Esophagus muscularis mucosa (tissue), 4 donors: ENCODE data around the gene SMTN. TPM values are rescaled to one million over a fixed set of nuclear protein-coding genes. Genes with fewer than 3 reads are reported as not detected.

ENCODE experiments used
- DNase-seq: peaks from one replicate; pipeline ENCODE4 v3.0.0-alpha.2; 2017; ENCODE audit errors: extremely low spot score
- H3K27ac ChIP-seq, 4 donors: fragments of 200-600 bp; sonication (generic); replicated peaks in 1 of 4; 1 replicate in 3 of 4; 2 replicates in 1 of 4; pipeline ENCODE4 v1.5.1; 2016 to 2019; ENCODE audit warnings: mild to moderate bottlenecking in 1 of 4
- H3K27me3 ChIP-seq, 4 donors: fragments of 200-600 bp; sonication (generic); one replicate each; pipeline versions ENCODE4 v1.5.1 to v1.6.0; 2016 to 2019
- H3K36me3 ChIP-seq, 4 donors: fragments of 200-600 bp; sonication (generic); one replicate each; pipeline ENCODE4 v1.5.1; 2016 to 2019
- H3K4me1 ChIP-seq, 4 donors: fragments of 200-600 bp; sonication (generic); one replicate each; pipeline ENCODE4 v1.5.1; 2016 to 2019
- H3K4me3 ChIP-seq, 4 donors: fragments of 200-600 bp; sonication (generic); 1 replicate in 2 of 4; 2 replicates in 2 of 4; pipeline ENCODE4 v1.5.1; 2016 to 2019; ENCODE audit warnings: mild to moderate bottlenecking in 4 of 4, moderate library complexity in 1 of 4
- H3K9me3 ChIP-seq, 4 donors: fragments of 200-600 bp; sonication (generic); 1 replicate in 3 of 4; 2 replicates in 1 of 4; pipeline ENCODE4 v1.5.1; 2016 to 2019
- CTCF ChIP-seq, 3 experiments: fragments of 200-600 bp in 2 of 3; fragments of 450-650 bp in 1 of 3; sonication (generic) in 2 of 3; IDR thresholded peaks; one replicate each; pipeline ENCODE4 v1.5.1; 2017 to 2019; ENCODE audit warnings: antibody characterized with exemption in 3 of 3, mild to moderate bottlenecking in 2 of 3, moderate library complexity in 1 of 3
- EP300 ChIP-seq: sonication (generic); formaldehyde crosslinking; IDR thresholded peaks from one replicate; pipeline ENCODE4 v1.6.1; 2017; ENCODE audit warnings: antibody characterized with exemption
- POLR2A ChIP-seq: fragments of 450-650 bp; IDR thresholded peaks from one replicate; pipeline ENCODE4 v1.6.1; 2017; ENCODE audit warnings: antibody characterized with exemption, moderate library complexity, mild to moderate bottlenecking, low read depth
- POLR2AphosphoS5 ChIP-seq, 2 donors: sonication (generic); formaldehyde crosslinking; IDR thresholded peaks; one replicate each; pipeline ENCODE4 v1.6.1; 2017; ENCODE audit warnings: antibody characterized with exemption in 2 of 2
- whole genome bisulfite sequencing: methylation state at CpG from one replicate; pipeline ENCODE4 v1.1.5; 2018; 5-methylcytosine and 5-hydroxymethylcytosine counted together
- intact Hi-C: fragments of 100-400 bp; cut with DNase I; formaldehyde crosslinking; loops from one replicate; pipeline ENCODE4 v1.15.1; 2023
- total RNA-seq, 4 donors: library from RNA; depleted of rRNA; stranded (reverse); fragments of >200 nt; gene quantifications; one replicate each; pipeline versions ENCODE4 v1.1.0 to v1.2.1, GENCODE V29; 2016

The SMTN gene
- total RNA-seq, 4 donors from 2014 or later = 1,154 to 1,495 (median 1,416) TPM

GRCh38 chr22:31124811-31125465, 43.8 kb downstream of the SMTN start:
- no peak overlapping the region for H3K27ac ChIP-seq
- H3K9me3 ChIP-seq = no peaks in the 10 kb centered on the region
- H3K27me3 ChIP-seq = no peaks in the 10 kb centered on the region
- TF ChIP-seq CTCF (IDR thresholded peaks at IDR 0.05) (no peak), EP300 (no peak), POLR2A (no peak), POLR2AphosphoS5 (IDR thresholded peaks at IDR 0.05) (no peak)
- no peaks in the 10 kb centered on the region for H3K36me3 ChIP-seq
- H3K4me3 ChIP-seq = no peak overlapping the region
- no peak for DNase-seq
- H3K4me1 ChIP-seq = peaks cover 17 to 23% (median 18%) of the 10 kb centered on the region in 4 donors
- 74% methylated on average over 7 of the region's 14 CpGs for WGBS
- intact Hi-C loops = no loop called here

- TF ChIP-seq POLR2A (no peak), EP300 (no peak), CTCF (IDR thresholded peaks at IDR 0.05) (no peak)
- Histone ChIP-seq H3K27me3 (no peaks in the 10 kb centered on the region), H3K36me3 (no peaks in the 10 kb centered on the region), H3K27ac (no peak overlapping the region), H3K9me3 (no peaks in the 10 kb centered on the region), H3K4me3 (no peak overlapping the region), H3K4me1 (peaks cover 17 to 23% (median 17%) of the 10 kb centered on the region in 4 donors)
- intact Hi-C loops = no loop called here
- no peak for DNase-seq
- WGBS = 89% methylated on average over 12 of the region's 12 CpGs
Measured at GRCh38 chr22:31125521-31126117, 44.5 kb downstream of the SMTN start.

- no peak for TF ChIP-seq EP300
- no peak for TF ChIP-seq POLR2A
- no peak for TF ChIP-seq POLR2AphosphoS5 (IDR thresholded peaks at IDR 0.05)
- TF ChIP-seq CTCF (IDR thresholded peaks at IDR 0.05) = no peak
- 86% methylated on average over 14 of the region's 22 CpGs for WGBS
Measured at GRCh38 chr22:31126128-31126868, 45.2 kb downstream of the SMTN start.

GRCh38 chr22:31126869-31127175, 45.7 kb downstream of the SMTN start:
- no peak for DNase-seq
- Histone ChIP-seq H3K36me3 (no peaks in the 10 kb centered on the region), H3K27ac (no peak overlapping the region), H3K27me3 (no peaks in the 10 kb centered on the region), H3K9me3 (no peaks in the 10 kb centered on the region), H3K4me1 (peaks cover 14 to 20% (median 17%) of the 10 kb centered on the region in 4 donors), H3K4me3 (no peak overlapping the region)
- WGBS = 82% methylated on average over 11 of the region's 13 CpGs
- TF ChIP-seq POLR2AphosphoS5 (IDR thresholded peaks at IDR 0.05) (no peak), EP300 (no peak), CTCF (IDR thresholded peaks at IDR 0.05) (no peak), POLR2A (no peak)
- intact Hi-C loops = no loop called here

More at GRCh38 chr22:31126128-31126868, 45.2 kb downstream of the SMTN start:
- Histone ChIP-seq H3K9me3 (no peaks in the 10 kb centered on the region), H3K4me3 (no peak overlapping the region), H3K27me3 (no peaks in the 10 kb centered on the region), H3K36me3 (no peaks in the 10 kb centered on the region), H3K27ac (no peak overlapping the region), H3K4me1 (peaks cover 17 to 23% (median 17%) of the 10 kb centered on the region in 4 donors)
- intact Hi-C loops = no loop called here
- DNase-seq = no peak
